Esophagus (tissue), 2 donors: ENCODE measurements around the gene NOL9. TPM values are rescaled to one million over a fixed set of nuclear protein-coding genes. Genes with fewer than 3 reads are reported as not detected.
A peak's percentile ranks its signal among the peaks of the same experiment; 100 is the strongest.

Source experiments
- H3K27ac ChIP-seq, 2 donors: one replicate each; pipeline ENCODE4 v1.5.1; 2013; ENCODE audit warnings: low read depth in 2 of 2, mild to moderate bottlenecking in 2 of 2, inconsistent platforms in 1 of 2, low read length in 1 of 2, moderate library complexity in 1 of 2
- H3K27me3 ChIP-seq, 2 donors: one replicate each; pipeline ENCODE4 v1.6.1; 2013; ENCODE audit warnings: low read length in 2 of 2, control low read depth in 1 of 2, mild to moderate bottlenecking in 1 of 2; ENCODE audit not compliant: insufficient read depth in 2 of 2, control insufficient read depth in 1 of 2
- H3K36me3 ChIP-seq, 2 donors: one replicate each; pipeline ENCODE4 v1.6.1; 2013; ENCODE audit warnings: low read length in 1 of 2; ENCODE audit not compliant: control insufficient read depth in 2 of 2, insufficient read depth in 2 of 2
- H3K4me1 ChIP-seq, 2 donors: one replicate each; pipeline ENCODE4 v1.6.1; 2013; ENCODE audit warnings: low read length in 1 of 2; ENCODE audit not compliant: control insufficient read depth in 2 of 2, insufficient read depth in 2 of 2
- H3K4me3 ChIP-seq, 2 donors: one replicate each; pipeline ENCODE4 v1.5.1; 2013; ENCODE audit warnings: low read length in 2 of 2, mild to moderate bottlenecking in 2 of 2, low read depth in 1 of 2, moderate library complexity in 1 of 2
- H3K9me3 ChIP-seq, 2 donors: one replicate each; pipeline ENCODE4 v1.6.1; 2013; ENCODE audit warnings: mild to moderate bottlenecking in 2 of 2, low read depth in 1 of 2, low read length in 1 of 2, moderate library complexity in 1 of 2; ENCODE audit not compliant: control insufficient read depth in 2 of 2, insufficient read depth in 1 of 2
- WGBS, 2 donors: extraction: QIAGEN DNeasy Blood & Tissue Kit; methylation state at CpG; one replicate each; pipeline ENCODE4 v1.1.7; 2013; 5-methylcytosine and 5-hydroxymethylcytosine counted together
- polyA plus RNA-seq, 2 donors: library from polyadenylated mRNA; stranded (reverse); fragments of 200-250 nt; gene quantifications; one replicate each; pipeline ENCODE4 v1.2.3, GENCODE V29; 2013
- donor health status: healthy with polysubstance abuse.
- donor health status: Bipolar disorder and iron deficiency.

Gene NOL9
- polyA plus RNA-seq, 2 donors, result 3.8 to 5.7 TPM

- Histone ChIP-seq H3K27me3 (no peaks in the 10 kb centered on the region), H3K4me3 (no peak overlapping the region), H3K9me3 (no peaks in the 10 kb centered on the region), H3K27ac (no peak overlapping the region), H3K4me1 (peaks cover 17 to 31% of the 10 kb centered on the region in 2 donors), H3K36me3 (peaks cover 5 to 16% of the 10 kb centered on the region in 2 donors)
- 65 to 68% methylated on average over 21 of the region's 21 CpGs for WGBS, 2 donors
Measured at GRCh38 chr1:6584126-6585080, 30.1 kb upstream of the NOL9 start.

- peak overlapping the region in 1 of 2 donors; percentile 53 for H3K27ac ChIP-seq
- H3K27me3 ChIP-seq, result no peaks in the 10 kb centered on the region
- H3K4me3 ChIP-seq, result no peak overlapping the region
- peaks cover 12 to 15% of the 10 kb centered on the region in 2 donors for H3K4me1 ChIP-seq
- 68 to 81% methylated on average over 1 of the region's 1 CpG for WGBS, 2 donors
- H3K9me3 ChIP-seq, result no peaks in the 10 kb centered on the region
- H3K36me3 ChIP-seq, result peaks cover 0 to 3% of the 10 kb centered on the region in 2 donors
Measured at GRCh38 chr1:6582370-6582769, 28.1 kb upstream of the NOL9 start.

GRCh38 chr1:6581561-6582305 is 27.4 kb upstream of the NOL9 start:
- Histone ChIP-seq H3K27me3 (no peaks in the 10 kb centered on the region), H3K27ac (peak overlapping the region in 1 of 2 donors; percentile 53), H3K9me3 (no peaks in the 10 kb centered on the region), H3K4me3 (no peak overlapping the region), H3K36me3 (peaks cover 0 to 3% of the 10 kb centered on the region in 2 donors), H3K4me1 (peaks cover 9 to 12% of the 10 kb centered on the region in 2 donors)
- WGBS, 2 donors, result 59 to 66% methylated on average over 10 of the region's 10 CpGs

GRCh38 chr1:6580593-6581409 is 26.5 kb upstream of the NOL9 start:
- H3K27me3 ChIP-seq, result no peaks in the 10 kb centered on the region

GRCh38 chr1:6580119-6580592 is 25.8 kb upstream of the NOL9 start:
- WGBS, 2 donors, result 2% methylated on average over 16 to 30 of the region's 30 CpGs
- Histone ChIP-seq H3K27ac (peak overlapping the region; percentile 91 to 96), H3K9me3 (no peaks in the 10 kb centered on the region), H3K27me3 (no peaks in the 10 kb centered on the region), H3K36me3 (no peaks in the 10 kb centered on the region), H3K4me1 (peaks cover 5 to 12% of the 10 kb centered on the region in 2 donors), H3K4me3 (peak overlapping the region; percentile 69 to 89)

More at GRCh38 chr1:6580593-6581409, 26.5 kb upstream of the NOL9 start:
- Histone ChIP-seq H3K27ac (peak overlapping the region; percentile 91 to 96), H3K36me3 (no peaks in the 10 kb centered on the region), H3K4me1 (peaks cover 5 to 12% of the 10 kb centered on the region in 2 donors), H3K9me3 (no peaks in the 10 kb centered on the region), H3K4me3 (peak overlapping the region; percentile 69 to 89)
- WGBS, 2 donors, result 27 to 28% methylated on average over 19 of the region's 19 CpGs

GRCh38 chr1:6579374-6580118 is 25.2 kb upstream of the NOL9 start, which contains the start of gene ZBTB48:
Gene ZBTB48, plus strand, starts transcription at chr1:6579994. Its CDS starts 616 bp downstream, at chr1:6580610.
- 11% methylated on average over 58 of the region's 58 CpGs for WGBS, 2 donors
- H3K36me3 ChIP-seq, result no peaks in the 10 kb centered on the region
- H3K27ac ChIP-seq, result peak within 1 kb of the TSS; percentile 91 to 96
- no peaks in the 10 kb centered on the region for H3K9me3 ChIP-seq
- H3K4me3 ChIP-seq, result peak within 1 kb of the TSS; percentile 69 to 89
- peaks cover 5 to 12% of the 10 kb centered on the region in 2 donors for H3K4me1 ChIP-seq
- H3K27me3 ChIP-seq, result no peaks in the 10 kb centered on the region

- H3K4me3 ChIP-seq, result no peak overlapping the region
Measured at GRCh38 chr1:6578624-6579373, 24.5 kb upstream of the NOL9 start.

GRCh38 chr1:6577831-6578525 is 23.7 kb upstream of the NOL9 start:
- 79 to 90% methylated on average over 6 of the region's 6 CpGs for WGBS, 2 donors
- H3K4me3 ChIP-seq, result no peak overlapping the region
- peaks cover 5 to 12% of the 10 kb centered on the region in 2 donors for H3K4me1 ChIP-seq
- H3K27me3 ChIP-seq, result no peaks in the 10 kb centered on the region
- H3K27ac ChIP-seq, result no peak overlapping the region
- H3K36me3 ChIP-seq, result no peaks in the 10 kb centered on the region
- H3K9me3 ChIP-seq, result no peaks in the 10 kb centered on the region

More at GRCh38 chr1:6578624-6579373, 24.5 kb upstream of the NOL9 start:
- 87 to 88% methylated on average over 14 of the region's 14 CpGs for WGBS, 2 donors
- Histone ChIP-seq H3K9me3 (no peaks in the 10 kb centered on the region), H3K4me1 (peaks cover 5 to 12% of the 10 kb centered on the region in 2 donors), H3K27me3 (no peaks in the 10 kb centered on the region), H3K27ac (peak overlapping the region in 1 of 2 donors; percentile 96), H3K36me3 (no peaks in the 10 kb centered on the region)
